AML-193 (cell line): ENCODE measurements around the gene PRR20G.

Experiments
- DNase-seq, 2 experiments: peaks; one replicate each; lab custom pipeline; 2025; lab: John Stamatoyannopoulos, UW

PRR20G gene

GRCh38 chr3:127263586-127264231 is 24.1 kb downstream of the PRR20G start:
- DNase-seq, result no peak

DNA sequence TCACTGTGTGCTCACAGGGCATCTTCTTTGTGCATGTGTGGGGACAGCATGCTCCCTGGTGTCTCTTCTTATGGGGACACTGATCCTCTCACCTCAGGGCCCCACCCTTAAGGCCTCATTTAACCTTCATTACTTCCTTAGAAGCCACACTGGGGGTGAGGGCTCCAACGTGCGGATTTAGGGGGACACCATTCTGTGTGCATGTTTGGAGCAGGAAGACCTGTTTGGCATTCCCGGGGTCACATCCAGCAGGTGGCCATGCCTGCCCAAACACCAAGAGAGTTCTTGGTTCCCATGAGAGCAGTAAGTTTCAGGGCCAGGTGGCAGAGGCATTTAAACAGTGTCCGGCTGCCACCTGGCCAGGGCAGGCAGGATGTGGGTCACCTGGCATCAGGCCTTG is 24.8 kb downstream of the PRR20G start:
- no peak for DNase-seq

- DNase-seq, result no peak
Measured at GRCh38 chr3:127262533-127262932, 25.3 kb downstream of the PRR20G start.

DNA sequence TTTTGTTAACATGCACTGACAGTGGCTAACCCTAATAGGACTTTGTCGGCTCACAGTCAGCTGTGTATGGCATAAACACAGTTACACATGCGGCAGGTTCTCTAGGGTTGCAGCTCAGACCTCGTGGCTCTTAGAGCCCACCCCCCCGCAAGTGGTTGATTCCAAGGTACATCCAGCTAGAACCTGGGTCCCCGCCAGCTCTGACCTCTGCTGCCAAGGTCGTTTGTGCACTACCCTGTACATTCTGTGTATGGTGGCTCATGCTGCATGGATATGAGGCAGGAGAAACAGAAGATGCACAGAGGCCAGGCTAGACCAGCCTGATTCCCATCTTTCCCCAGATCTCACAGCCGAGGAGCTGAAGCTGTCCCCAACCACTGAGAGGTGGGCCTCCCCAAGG is 25.9 kb downstream of the PRR20G start:
- no peak for DNase-seq

DNA sequence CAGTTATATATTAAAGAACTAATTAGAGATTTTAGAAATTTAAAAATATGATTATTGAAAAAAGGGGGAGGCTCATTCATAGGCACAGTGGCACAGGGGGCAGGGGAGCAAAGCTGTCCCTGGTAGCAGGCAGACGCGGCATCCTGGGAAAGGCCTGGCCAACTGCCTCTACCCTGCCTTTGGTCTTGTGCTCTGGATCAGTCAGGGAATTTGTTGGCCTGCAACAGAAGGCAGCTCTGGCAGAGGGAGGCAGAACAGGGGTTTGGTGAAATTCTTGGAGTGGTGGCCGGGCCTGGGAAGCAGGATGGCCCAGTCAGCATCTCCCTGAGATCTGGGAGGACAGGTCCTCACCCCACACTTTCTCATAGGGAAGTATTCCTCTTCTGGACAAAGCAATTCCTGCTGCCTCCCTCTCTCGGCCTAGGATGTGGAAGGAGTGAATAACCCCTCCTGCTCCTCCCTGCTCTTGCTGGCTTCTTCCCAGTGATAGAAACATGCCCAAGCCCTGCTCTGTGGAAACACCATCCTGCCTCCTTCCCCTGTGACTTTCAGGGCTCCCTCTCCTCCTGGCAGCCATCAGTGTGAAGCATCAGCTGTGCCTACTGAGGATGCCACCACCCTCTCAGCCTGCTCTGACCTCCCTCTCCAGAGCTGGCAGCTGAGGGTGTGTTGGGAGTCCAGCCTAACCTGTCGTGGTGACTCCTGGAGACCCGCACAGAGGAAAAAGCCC is 26.9 kb downstream of the PRR20G start:
- no peak for DNase-seq

DNA sequence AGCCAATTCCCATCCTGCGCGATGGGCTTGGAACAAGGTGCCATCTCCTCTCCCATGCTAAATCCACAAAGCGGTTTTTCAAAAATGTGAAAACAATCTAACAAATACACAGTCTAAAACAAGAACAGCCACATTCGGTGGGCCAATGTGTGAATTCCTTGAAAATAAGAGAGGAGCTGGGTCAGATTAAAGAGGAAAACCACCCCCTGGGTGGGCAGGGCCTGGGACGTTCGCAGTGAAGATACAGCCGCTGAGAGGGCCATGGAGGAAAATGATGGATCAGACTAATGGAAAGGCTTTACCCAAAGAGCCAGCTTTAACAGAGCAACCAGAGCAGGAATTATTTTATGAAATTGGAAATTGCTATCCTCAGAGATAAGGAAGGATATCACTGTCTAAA is 27.4 kb downstream of the PRR20G start:
- DNase-seq, result no peak

DNA sequence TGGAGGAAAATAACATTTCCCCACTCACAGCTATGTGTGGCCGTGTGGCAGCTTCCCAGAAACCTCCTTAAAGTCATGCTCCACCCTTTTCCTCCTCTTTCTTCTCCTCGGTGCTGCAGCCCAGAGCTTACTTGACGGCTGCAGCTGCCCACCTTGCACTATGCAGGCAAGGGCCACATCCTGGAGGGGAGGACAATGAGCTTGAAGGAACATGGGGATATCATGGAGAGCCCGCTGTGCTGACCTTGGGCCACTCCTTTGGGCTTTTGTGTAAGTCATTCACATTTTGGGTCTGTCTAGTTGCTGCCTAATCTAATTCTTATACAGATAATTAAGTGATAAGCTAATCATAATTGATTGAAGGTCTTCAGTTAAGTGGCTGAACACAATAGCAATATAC is 28.0 kb downstream of the PRR20G start:
- DNase-seq, result no peak

- DNase-seq, result no peak
Measured at GRCh38 chr3:127258733-127259132, 29.1 kb downstream of the PRR20G start.

- DNase-seq, result no peak
Measured at GRCh38 chr3:127257351-127257750, 30.5 kb downstream of the PRR20G start.

GRCh38 chr3:127256733-127257271 is 31.0 kb downstream of the PRR20G start:
- DNase-seq, result no peak

GRCh38 chr3:127256138-127256537 is 31.7 kb downstream of the PRR20G start:
- no peak for DNase-seq

GRCh38 chr3:127255516-127255915 is 32.3 kb downstream of the PRR20G start:
- DNase-seq, result no peak

DNA sequence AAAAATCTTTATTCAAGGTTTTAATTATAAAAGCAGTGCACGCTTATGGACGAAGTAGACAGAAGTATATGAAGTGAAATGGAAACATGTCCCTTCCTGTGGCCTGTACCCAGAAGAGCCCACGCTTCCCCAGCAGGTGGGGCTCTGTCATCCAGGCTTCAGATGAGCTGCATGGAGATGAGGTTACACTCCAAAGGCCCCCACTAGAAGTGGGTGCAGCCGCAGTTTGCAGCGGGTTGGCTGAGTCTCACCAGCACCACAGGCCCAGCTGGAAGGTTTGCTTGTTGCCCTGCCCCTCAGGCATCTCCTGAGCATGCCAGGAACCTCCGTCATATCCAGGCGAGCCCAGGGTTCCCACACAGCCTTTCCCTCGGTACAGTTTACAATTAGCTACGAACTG is 33.1 kb downstream of the PRR20G start:
- no peak for DNase-seq

- DNase-seq, result no peak
Measured at GRCh38 chr3:127254033-127254644, 33.7 kb downstream of the PRR20G start.

DNA sequence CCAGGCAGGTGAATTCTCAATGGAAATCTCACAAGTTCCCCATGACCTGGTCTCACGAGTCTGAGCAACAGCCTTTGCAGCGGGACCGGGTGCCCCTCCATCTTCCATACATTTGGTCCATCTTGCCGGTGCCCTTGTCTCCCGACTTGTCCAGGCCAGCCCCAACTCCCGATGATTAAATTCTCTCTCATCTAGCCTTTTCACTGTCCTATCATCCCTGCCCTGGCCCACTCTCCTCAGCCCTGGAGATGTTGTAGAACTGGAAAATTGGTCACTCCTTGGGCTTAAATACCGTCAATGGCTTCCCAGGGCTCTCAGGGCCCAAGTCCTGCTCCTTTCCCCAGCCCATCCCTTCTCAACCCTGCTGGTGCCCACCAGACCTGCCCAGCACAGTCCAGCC is 34.4 kb downstream of the PRR20G start:
- no peak for DNase-seq

DNA sequence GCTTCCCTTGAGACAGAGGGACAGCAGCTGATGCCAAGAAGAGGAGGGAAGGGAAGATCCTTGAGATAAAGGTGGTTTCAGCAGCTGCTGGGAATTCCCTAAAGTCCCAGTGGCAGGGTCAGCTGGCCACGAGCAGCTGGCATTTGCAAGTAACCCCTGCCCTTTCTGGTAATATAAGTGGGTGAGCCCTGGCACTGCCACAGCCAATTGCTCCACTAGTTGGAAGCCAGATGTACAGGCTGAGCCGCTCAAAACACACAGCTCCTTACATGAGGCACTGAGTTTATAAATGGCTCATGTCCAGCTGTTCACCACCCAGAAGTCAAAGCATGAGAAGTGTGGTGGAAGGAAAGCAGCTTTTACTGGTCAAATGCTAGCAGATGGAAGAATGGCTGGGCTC is 35.4 kb downstream of the PRR20G start:
- no peak for DNase-seq

GRCh38 chr3:127250032-127250431 is 37.8 kb downstream of the PRR20G start:
- DNase-seq, result no peak

DNA sequence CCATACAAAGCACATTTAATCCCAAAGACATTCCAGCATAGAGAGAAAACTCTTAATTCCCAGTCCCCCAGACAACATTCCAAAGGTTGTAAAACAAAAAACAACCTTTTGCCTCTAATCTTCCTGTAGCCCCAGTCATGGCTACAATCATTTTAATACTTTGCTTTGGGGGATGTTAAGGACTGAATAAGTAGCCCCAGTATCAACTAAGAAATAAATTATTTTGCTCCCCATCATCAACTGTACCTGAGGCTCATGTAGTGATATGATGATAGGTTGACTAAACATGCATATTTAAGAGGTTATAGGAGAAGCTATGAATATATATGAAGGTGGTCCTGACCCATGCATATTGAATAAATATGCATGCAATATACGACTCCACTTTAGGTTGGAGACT is 40.6 kb downstream of the PRR20G start:
- no peak for DNase-seq

- DNase-seq, result no peak
Measured at GRCh38 chr3:127238602-127239001, 49.2 kb downstream of the PRR20G start.

- DNase-seq, result no peak
Measured at GRCh38 chr3:127237835-127238234, 50.0 kb downstream of the PRR20G start.

DNA sequence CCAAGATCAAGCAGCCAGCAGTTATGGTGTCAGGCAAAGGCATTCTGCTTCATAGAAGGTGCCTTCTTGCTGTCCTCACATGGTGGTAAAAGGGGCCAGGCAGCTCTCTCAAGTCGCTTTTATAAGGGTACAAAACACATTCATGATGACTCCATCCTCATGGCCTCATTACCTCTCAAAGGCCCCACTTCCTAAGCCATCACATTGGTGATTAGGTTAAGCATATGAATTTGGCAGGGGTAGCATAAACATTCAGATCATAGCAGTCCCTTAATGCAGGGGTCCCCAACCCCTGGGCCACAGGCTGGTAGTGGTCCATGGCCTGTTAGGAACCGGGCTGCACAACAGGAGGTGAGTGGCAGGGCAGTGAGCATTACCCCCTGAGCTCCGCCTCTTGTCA is 52.1 kb downstream of the PRR20G start:
- DNase-seq, result no peak

GRCh38 chr3:127234778-127235177 is 53.1 kb downstream of the PRR20G start:
- DNase-seq, result no peak
